Ectodermal cell (in vitro differentiated cells): Measurements from ENCODE around the gene CEP72.
"Not testable (repeated sequence)": the region's sequence is repeated elsewhere in the genome, so short reads cannot be mapped to it uniquely, and the experiment has no call there.

Experiments used
- H3K27ac ChIP-seq: 2 replicates; pipeline ENCODE4 v1.7.0; 2013; ENCODE audit warnings: mild to moderate bottlenecking, low read depth, low read length; ENCODE audit not compliant: insufficient read depth, poor library complexity, severe bottlenecking
- H3K27me3 ChIP-seq: 2 replicates; pipeline ENCODE4 v1.7.0; 2013; ENCODE audit warnings: mild to moderate bottlenecking, low read length; ENCODE audit not compliant: insufficient read depth, control insufficient read depth, poor library complexity, severe bottlenecking
- H3K36me3 ChIP-seq: one replicate; pipeline ENCODE4 v1.7.0; 2013; ENCODE audit warnings: low read length; ENCODE audit not compliant: control insufficient read depth, insufficient read depth
- H3K4me1 ChIP-seq: one replicate; pipeline ENCODE4 v1.7.0; 2013; ENCODE audit warnings: low read length; ENCODE audit not compliant: control insufficient read depth, insufficient read depth
- H3K4me3 ChIP-seq: 2 replicates; pipeline ENCODE4 v1.7.0; 2013; ENCODE audit warnings: low read depth, low read length, control low read depth; ENCODE audit not compliant: insufficient read depth
- H3K9me3 ChIP-seq: 2 replicates; pipeline ENCODE4 v1.7.0; 2013; ENCODE audit warnings: mild to moderate bottlenecking, low read length, moderate library complexity; ENCODE audit not compliant: control insufficient read depth
- WGBS, 2 experiments: methylation state at CpG; one replicate each; pipeline ENCODE4 v1.1.7; 2013; ENCODE audit warnings: missing lambda C conversion rate in 2 of 2; 5-methylcytosine and 5-hydroxymethylcytosine counted together

CEP72 gene

DNA sequence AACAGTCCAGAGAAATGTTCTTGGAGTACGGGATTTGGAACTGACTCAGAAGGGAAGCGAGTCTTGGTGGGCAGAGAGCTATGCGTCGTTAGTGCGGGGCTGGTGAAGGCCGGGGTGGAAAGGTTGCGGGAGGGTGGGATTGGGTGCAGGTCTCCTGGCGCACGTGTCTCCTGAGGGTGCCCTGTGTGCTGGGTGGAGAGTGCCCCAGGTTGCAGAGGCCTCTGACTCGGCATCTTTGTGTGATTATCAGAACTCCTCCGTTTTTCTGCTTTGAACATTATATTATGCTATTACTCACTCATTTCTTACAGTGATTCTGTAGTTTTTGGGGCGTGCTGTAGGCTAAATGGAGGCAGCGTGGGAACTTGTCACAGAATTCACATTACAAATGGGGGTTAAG, 11.4 kb downstream of the CEP72 start:
- WGBS, 2 experiments, result 95 to 98% methylated on average over 13 of the region's 13 CpGs
- Histone ChIP-seq H3K36me3 (peaks cover 52% of the 10 kb centered on the region), H3K4me3 (no peak overlapping the region), H3K27me3 (no peaks in the 10 kb centered on the region), H3K27ac (no peak overlapping the region), H3K9me3 (no peaks in the 10 kb centered on the region), H3K4me1 (no peaks in the 10 kb centered on the region)

DNA sequence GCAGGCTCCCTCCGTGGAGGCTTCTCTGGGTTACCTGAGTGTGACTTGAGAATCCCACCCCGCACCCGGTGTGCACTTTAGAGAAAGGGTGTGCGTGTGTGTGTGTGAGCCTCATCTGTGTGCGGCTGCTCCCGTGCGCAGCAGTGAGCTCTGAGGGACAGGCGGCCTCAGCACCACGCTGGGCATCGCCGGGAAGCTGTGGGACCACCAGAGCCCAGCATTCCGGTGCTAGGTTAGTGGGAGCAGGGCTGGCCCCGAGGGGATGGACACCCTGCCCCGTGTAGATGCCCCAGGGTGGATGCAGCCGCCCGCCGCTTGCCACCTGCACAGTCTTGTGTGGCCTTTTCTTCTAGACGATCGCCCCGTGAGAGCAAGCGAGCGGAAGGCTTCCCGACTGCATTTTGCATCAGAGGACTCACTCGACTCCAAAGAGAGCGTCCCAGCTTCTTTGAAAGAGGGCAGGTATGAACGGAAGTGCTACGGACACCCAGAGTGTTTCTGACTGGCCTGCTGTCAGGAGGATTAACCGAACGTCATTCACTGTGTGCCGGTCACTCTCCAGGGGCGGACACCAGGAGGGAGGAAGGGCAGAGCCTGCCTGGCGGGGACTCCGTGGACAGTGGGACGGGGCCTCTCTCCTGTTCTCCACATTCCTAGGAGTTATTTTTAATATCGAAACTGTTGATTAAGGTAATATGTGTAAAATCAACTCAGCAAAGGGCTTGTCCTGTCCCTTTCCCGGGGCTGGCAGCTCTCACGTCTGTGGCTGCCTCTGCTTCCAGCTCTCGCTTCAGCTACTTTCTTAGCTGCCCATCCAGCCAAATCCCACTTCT, 12.2 kb downstream of the CEP72 start:
- peaks cover 47% of the 10 kb centered on the region for H3K36me3 ChIP-seq
- H3K27me3 ChIP-seq, result no peaks in the 10 kb centered on the region
- no peak overlapping the region for H3K4me3 ChIP-seq
- no peaks in the 10 kb centered on the region for H3K4me1 ChIP-seq
- no peaks in the 10 kb centered on the region for H3K9me3 ChIP-seq
- 95 to 96% methylated on average over 38 of the region's 38 CpGs for WGBS, 2 experiments
- H3K27ac ChIP-seq, result no peak overlapping the region

DNA sequence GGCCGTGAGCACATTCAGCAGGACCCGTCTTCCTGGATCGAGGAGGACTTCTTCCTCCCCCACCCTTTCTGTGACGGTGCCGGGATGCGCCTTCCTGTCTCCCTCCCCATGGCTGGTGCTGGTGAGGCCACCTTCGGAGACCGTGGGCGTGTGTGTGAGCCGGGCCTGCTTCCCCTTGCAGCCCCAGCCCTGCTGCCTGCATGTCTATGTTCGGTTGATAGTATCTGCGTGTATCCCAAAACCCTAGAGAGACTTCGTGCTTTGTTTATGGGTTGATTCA, 12.8 kb downstream of the CEP72 start:
- H3K27ac ChIP-seq, result no peak overlapping the region
- 93 to 94% methylated on average over 13 of the region's 13 CpGs for WGBS, 2 experiments
- no peaks in the 10 kb centered on the region for H3K4me1 ChIP-seq
- no peaks in the 10 kb centered on the region for H3K27me3 ChIP-seq
- no peaks in the 10 kb centered on the region for H3K9me3 ChIP-seq
- H3K36me3 ChIP-seq, result peaks cover 43% of the 10 kb centered on the region
- no peak overlapping the region for H3K4me3 ChIP-seq

DNA sequence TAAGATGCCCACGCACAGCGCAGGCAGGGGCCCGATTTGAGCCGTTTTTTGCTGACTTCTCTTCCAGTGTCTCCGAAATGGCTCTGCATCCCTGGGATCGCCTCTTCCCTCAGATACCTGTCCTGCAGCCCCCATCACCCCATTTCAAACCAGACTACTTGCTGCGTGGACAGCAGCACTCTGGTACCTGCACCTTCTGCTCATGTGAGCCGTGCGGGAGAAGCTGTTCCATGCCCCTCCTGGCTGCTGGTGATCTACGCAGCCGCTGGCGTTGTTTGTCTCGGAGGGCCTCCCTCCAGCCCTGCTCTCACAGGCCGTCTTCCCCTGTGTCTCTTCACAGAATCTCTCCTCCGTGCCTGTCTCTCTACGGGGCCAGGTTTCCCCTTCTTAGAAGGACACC, 13.4 kb downstream of the CEP72 start:
- no peaks in the 10 kb centered on the region for H3K9me3 ChIP-seq
- H3K36me3 ChIP-seq, result peaks cover 36% of the 10 kb centered on the region
- H3K27me3 ChIP-seq, result no peaks in the 10 kb centered on the region
- H3K4me3 ChIP-seq, result no peak overlapping the region
- H3K4me1 ChIP-seq, result no peaks in the 10 kb centered on the region
- no peak overlapping the region for H3K27ac ChIP-seq
- 94 to 95% methylated on average over 16 of the region's 16 CpGs for WGBS, 2 experiments

DNA sequence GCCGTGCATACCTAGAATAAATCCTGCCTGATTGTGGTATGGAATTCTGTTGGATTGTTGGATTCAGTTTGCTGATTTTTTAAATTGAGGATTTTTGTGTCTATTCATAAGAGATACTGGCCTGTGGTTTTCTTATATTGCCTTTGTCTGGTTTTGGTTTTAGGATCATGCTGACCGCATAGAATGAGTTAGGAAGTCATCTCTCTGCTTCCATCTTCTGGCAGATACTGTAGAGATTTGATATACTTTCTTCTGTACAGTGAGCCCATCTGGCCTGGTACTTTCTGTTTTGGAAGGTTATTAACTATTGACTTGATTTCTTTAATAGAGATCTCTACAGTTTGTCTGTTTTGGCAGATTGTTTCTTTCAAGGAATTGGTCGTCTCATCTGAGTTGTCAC, 14.7 kb downstream of the CEP72 start:
- H3K4me1 ChIP-seq, result no peaks in the 10 kb centered on the region
- 89 to 99% methylated on average over 3 of the region's 3 CpGs for WGBS, 2 experiments
- H3K36me3 ChIP-seq, result peaks cover 27% of the 10 kb centered on the region
- no peak overlapping the region for H3K27ac ChIP-seq
- H3K9me3 ChIP-seq, result no peaks in the 10 kb centered on the region
- H3K27me3 ChIP-seq, result no peaks in the 10 kb centered on the region
- no peak overlapping the region for H3K4me3 ChIP-seq

DNA sequence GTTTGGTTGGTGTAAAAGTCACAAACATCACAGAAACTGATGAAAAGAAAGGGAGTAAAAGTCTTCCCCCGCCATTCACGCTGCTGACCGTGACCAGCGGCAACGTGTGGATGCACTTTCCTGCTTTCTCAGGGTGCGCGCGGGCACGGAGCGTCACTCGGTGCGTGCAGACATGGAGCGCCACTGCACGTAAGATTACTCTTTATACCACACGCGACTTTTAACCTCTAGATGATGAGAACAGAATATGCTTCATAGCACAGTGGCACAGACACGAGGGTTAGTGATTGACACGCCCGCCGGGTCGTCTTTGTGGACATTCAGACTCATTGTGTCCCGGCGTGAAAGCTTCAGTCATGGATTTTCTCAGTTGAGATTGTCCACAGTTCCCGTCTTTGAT, 15.7 kb downstream of the CEP72 start:
- no peaks in the 10 kb centered on the region for H3K9me3 ChIP-seq
- H3K27me3 ChIP-seq, result no peaks in the 10 kb centered on the region
- no peak overlapping the region for H3K27ac ChIP-seq
- H3K36me3 ChIP-seq, result peaks cover 26% of the 10 kb centered on the region
- 95% methylated on average over 24 of the region's 24 CpGs for WGBS, 2 experiments
- H3K4me3 ChIP-seq, result no peak overlapping the region
- H3K4me1 ChIP-seq, result no peaks in the 10 kb centered on the region

DNA sequence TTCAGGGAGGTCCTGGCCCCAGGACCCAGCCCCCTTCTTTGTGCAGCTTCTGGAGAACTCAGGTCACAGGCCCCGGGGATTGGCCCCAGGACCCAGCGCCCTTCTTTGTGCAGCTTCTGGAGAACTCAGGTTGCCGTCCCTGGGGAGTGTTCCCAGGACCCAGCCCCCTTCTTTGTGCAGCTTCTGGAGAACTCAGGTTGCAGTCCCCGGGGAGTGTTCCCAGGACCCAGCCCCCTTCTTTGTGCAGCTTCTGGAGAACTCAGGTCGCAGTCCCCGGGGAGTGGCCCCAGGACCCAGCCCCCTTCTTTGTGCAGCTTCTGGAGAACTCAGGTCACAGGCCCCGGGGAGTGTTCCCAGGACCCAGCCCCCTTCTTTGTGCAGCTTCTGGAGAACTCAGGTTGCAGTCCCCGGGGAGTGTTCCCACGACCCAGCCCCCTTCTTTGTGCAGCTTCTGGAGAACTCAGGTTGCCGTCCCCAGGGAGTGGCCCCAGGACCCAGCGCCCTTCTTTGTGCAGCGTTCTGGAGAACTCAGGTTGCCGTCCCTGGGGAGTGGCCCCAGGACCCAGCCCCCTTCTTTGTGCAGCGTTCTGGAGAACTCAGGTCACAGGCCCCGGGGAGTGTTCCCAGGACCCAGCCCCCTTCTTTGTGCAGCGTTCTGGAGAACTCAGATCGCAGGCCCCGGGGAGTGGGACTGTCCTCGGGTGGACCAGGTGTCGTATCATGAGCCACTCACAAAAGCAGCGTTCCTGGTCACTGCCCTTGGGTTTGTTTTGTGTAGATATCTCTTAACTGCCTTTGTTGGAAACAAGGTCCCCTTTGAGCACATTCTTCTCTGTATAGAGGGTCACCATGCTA, 16.4 kb downstream of the CEP72 start:
- 83 to 84% methylated on average over 21 of the region's 21 CpGs for WGBS, 2 experiments
- H3K27ac ChIP-seq, result not testable (repeated sequence)

DNA sequence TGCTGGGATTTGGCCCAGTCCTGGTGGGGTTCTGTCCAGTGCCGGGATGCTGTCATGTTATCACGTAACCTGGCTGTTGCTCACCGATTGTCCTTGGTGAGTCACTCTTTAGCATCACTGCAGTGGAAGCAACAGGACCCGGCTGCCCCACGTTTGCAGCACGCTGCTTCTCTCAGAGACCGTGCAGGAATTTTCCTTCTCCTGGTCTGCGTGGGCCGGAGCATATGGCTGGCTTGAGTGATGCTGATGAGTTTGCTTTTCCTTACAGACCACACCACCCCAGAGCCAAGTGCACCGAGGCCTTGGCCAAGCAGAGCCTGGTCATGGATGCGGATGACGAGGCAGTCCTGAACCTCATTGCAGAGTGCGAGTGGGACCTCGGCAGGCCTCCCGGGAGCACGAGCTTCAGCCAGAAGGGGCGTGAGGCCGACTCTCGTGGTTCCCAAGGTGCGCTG, 21.4 kb downstream of the CEP72 start:
- Histone ChIP-seq H3K27ac (no peak overlapping the region), H3K4me1 (no peaks in the 10 kb centered on the region), H3K9me3 (no peaks in the 10 kb centered on the region), H3K36me3 (peaks cover 24% of the 10 kb centered on the region), H3K4me3 (no peak overlapping the region), H3K27me3 (no peaks in the 10 kb centered on the region)
- 90 to 93% methylated on average over 20 of the region's 20 CpGs for WGBS, 2 experiments

More for the DNA sequence above, 16.4 kb downstream of the CEP72 start:
- not testable (repeated sequence) for H3K4me1 ChIP-seq, H3K9me3 ChIP-seq, H3K4me3 ChIP-seq, H3K27me3 ChIP-seq
- peaks cover 21% of the 10 kb centered on the region for H3K36me3 ChIP-seq

DNA sequence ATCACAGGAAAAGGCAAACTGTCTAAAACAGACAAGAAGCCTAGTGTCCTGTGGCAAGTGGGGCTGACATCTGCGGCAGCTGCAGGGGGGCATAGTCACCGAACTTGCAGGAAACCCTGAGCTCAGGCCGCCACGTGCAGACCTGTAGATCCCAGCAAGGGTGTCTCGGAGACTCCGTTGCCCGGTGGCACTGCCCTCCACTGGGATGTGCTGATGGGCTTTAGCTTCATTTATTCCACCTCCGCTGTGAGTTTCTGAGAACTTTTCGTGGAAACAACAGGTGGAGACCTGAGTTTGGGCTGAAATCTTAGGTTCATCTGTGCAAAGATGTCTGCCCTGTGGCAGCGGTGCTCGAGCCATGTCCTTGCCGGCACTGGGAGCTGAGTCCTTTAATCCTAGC, 22.1 kb downstream of the CEP72 start:
- Histone ChIP-seq H3K4me3 (no peak overlapping the region), H3K27ac (no peak overlapping the region), H3K4me1 (no peaks in the 10 kb centered on the region), H3K9me3 (no peaks in the 10 kb centered on the region), H3K27me3 (no peaks in the 10 kb centered on the region), H3K36me3 (peaks cover 27% of the 10 kb centered on the region)
- WGBS, 2 experiments, result 95 to 96% methylated on average over 12 of the region's 12 CpGs

DNA sequence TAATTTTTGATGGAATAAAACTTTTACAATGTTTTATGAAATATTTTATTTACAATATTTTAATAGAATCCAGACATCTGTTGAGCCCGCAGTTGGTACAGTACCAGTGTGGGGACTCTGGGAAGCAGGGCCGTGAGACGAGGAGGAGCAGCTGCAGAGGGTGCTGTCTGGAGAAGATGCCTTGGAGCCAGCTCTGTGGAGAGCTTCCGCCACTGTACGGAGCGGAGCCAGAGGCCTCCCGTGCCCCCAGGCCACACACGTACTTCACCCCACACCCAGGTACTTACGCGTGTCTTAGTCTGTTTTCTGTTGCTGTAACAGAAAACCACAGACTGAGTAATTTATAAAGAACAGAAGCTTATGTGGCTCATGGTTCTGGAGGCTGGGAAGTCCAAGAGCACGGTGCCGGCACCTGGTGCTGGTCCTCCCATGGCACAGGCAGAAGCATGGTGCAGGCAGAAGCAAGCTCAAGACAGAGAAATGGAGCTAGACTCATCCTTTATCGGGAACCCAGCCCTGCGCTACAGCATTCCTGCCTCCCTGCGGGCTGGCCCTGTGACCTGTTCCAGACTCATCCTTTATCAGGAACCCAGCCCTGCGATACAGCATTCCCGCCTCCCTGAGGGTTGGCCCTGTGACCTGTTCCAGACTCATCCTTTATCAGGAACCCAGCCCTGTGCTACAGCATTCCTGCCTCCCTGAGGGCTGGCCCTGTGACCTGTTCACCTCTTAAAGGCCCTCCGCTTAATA, 23.3 kb downstream of the CEP72 start:
- Histone ChIP-seq H3K27me3 (no peaks in the 10 kb centered on the region), H3K4me1 (no peaks in the 10 kb centered on the region), H3K27ac (no peak overlapping the region), H3K36me3 (peaks cover 40% of the 10 kb centered on the region), H3K4me3 (no peak overlapping the region), H3K9me3 (no peaks in the 10 kb centered on the region)
- 95 to 97% methylated on average over 18 of the region's 18 CpGs for WGBS, 2 experiments
